VCaP (cell line): ENCODE measurements around the gene IFT43.

Experiments
- H3K27ac ChIP-seq: fragments of 450-650 bp; 2 replicates; pipeline ENCODE4 v1.5.1; 2017
- CTCF ChIP-seq: fragments of 450-650 bp; conservative IDR thresholded peaks from 2 replicates; pipeline ENCODE4 v1.5.1; 2017; ENCODE audit warnings: mild to moderate bottlenecking, moderate library complexity

IFT43 gene

GRCh38 chr14:75985618-75986438 lies at the start of gene IFT43:
Gene IFT43 (plus strand): TSS chr14:75985763. CDS start chr14:75985787, 24 bp downstream.
- peak within 1 kb of the TSS; percentile 61 for H3K27ac ChIP-seq
- no peak for TF ChIP-seq CTCF

- no peak overlapping the region for H3K27ac ChIP-seq
- no peak for TF ChIP-seq CTCF
Observed at GRCh38 chr14:75939200-75939599, 46.4 kb upstream of the IFT43 start.

GRCh38 chr14:75941030-75941429 lies 44.5 kb upstream of the IFT43 start:
- H3K27ac ChIP-seq: no peak overlapping the region
- no peak for TF ChIP-seq CTCF

- H3K27ac ChIP-seq: no peak overlapping the region
- no peak for TF ChIP-seq CTCF
Observed at GRCh38 chr14:75944607-75945241, 40.8 kb upstream of the IFT43 start.

- H3K27ac ChIP-seq: no peak overlapping the region
- TF ChIP-seq CTCF: no peak
Observed at GRCh38 chr14:75946785-75947184, 38.8 kb upstream of the IFT43 start.

GRCh38 chr14:75952489-75952888 lies 33.1 kb upstream of the IFT43 start:
- TF ChIP-seq CTCF: no peak
- no peak overlapping the region for H3K27ac ChIP-seq

- H3K27ac ChIP-seq: no peak overlapping the region
- TF ChIP-seq CTCF: no peak
Observed at GRCh38 chr14:75959031-75959430, 26.5 kb upstream of the IFT43 start.
